Posterior vena cava (tissue), 2 donors: Measurements from ENCODE around the gene SYNGR3. TPM values are rescaled to one million over a fixed set of nuclear protein-coding genes. Genes with fewer than 3 reads are reported as not detected.
"Not testable (repeated sequence)": the region's sequence is repeated elsewhere in the genome, so short reads cannot be mapped to it uniquely, and the experiment has no call there.

Experiments used
- DNase-seq: peaks from one replicate; pipeline ENCODE4 v3.0.0-alpha.2; 2020; ENCODE audit warnings: low spot score
- intact Hi-C, 2 donors: fragments of 100-400 bp; cut with DNase I; formaldehyde crosslinking; loops; one replicate each; pipeline versions ENCODE4 v1.14.1 to v1.14.2; 2022 to 2023
- total RNA-seq, 2 donors: library from RNA; stranded (reverse); fragmentation: NEBNext Ultra II Directional; extraction: Animal tissue kit (Norgen Biotek cat#: 25700); gene quantifications; one replicate each; pipeline ENCODE4 v1.2.1, GENCODE V29; 2021
- donor health status: DM: yes; HTN: yes; CAD: no.
- donor health status: DM: yes; HTN: yes; CAD: no.

Gene SYNGR3
- total RNA-seq, 2 donors from 2014 or later: 0.33 to 0.83 TPM

GRCh38 chr16:2003827-2004641, 14.3 kb downstream of the SYNGR3 start:
- peak; percentile 96 for DNase-seq
- intact Hi-C loops: no loop called here

GRCh38 chr16:2004795-2005517, 15.2 kb downstream of the SYNGR3 start:
- intact Hi-C loops: no loop called here
- no peak for DNase-seq

GRCh38 chr16:2005646-2006045, 15.9 kb downstream of the SYNGR3 start:
- no peak for DNase-seq
- intact Hi-C loops: no loop called here

- DNase-seq: no peak
- intact Hi-C loops: no loop called here
These were observed 16.5 kb downstream of the SYNGR3 start for GRCh38 chr16:2006317-2006716.

- no peak for DNase-seq
- intact Hi-C loops: no loop called here
These were observed 17.5 kb downstream of the SYNGR3 start for GRCh38 chr16:2007081-2007836.

- peak; percentile 81 for DNase-seq
- intact Hi-C loops: no loop called here
These were observed 18.3 kb downstream of the SYNGR3 start for GRCh38 chr16:2008009-2008526.

- intact Hi-C loops: no loop called here
- no peak for DNase-seq
These were observed 18.9 kb downstream of the SYNGR3 start for GRCh38 chr16:2008631-2009163.

- intact Hi-C loops: no loop called here
- no peak for DNase-seq
These were observed 19.5 kb downstream of the SYNGR3 start for GRCh38 chr16:2009164-2009711.

- intact Hi-C loops: no loop called here
These were observed 20.2 kb downstream of the SYNGR3 start, which contains the start of gene ZNF598 for GRCh38 chr16:2009791-2010510. ZNF598 (minus strand) TSS chr16:2009821.

GRCh38 chr16:2011726-2012125, 22.0 kb downstream of the SYNGR3 start:
- intact Hi-C loops, DNase-seq: not testable (repeated sequence)

More at GRCh38 chr16:2009791-2010510, 20.2 kb downstream of the SYNGR3 start, which contains the start of gene ZNF598:
- DNase-seq: peak; percentile 94

GRCh38 chr16:2013527-2013926, 23.8 kb downstream of the SYNGR3 start:
- intact Hi-C loops: no loop called here
- DNase-seq: no peak

GRCh38 chr16:2015117-2015946, 25.6 kb downstream of the SYNGR3 start:
- DNase-seq: no peak
- intact Hi-C loops: loop anchor here in 1 of 2 donors (5.0 kb wide), 1 partner anchor 137 kb away; no protein-coding TSS in a partner anchor

- no peak for DNase-seq
- intact Hi-C loops: loop anchor here in 1 of 2 donors (5.0 kb wide), 1 partner anchor 136 kb away; no protein-coding TSS in a partner anchor
These were observed 26.1 kb downstream of the SYNGR3 start for GRCh38 chr16:2015947-2016208.

GRCh38 chr16:2016407-2016922, 26.7 kb downstream of the SYNGR3 start:
- no peak for DNase-seq
- intact Hi-C loops: loop anchor here in 1 of 2 donors (5.0 kb wide), 1 partner anchor 136 kb away; no protein-coding TSS in a partner anchor

GRCh38 chr16:2019518-2019920, 29.7 kb downstream of the SYNGR3 start, which contains the start of gene NPW:
NPW (plus strand) TSS chr16:2019785.
- intact Hi-C loops: loop anchor here in 1 of 2 donors (5.0 kb wide), 1 partner anchor 133 kb away; no protein-coding TSS in a partner anchor
- DNase-seq: no peak

GRCh38 chr16:2019921-2020831, 30.4 kb downstream of the SYNGR3 start:
- intact Hi-C loops: loop anchor here (5.0 kb wide), 2 partner anchors 127 to 132 kb away; partner anchors contain the start of gene RAB26 (in 1 of the 2)
- DNase-seq: no peak
